CD8-positive, alpha-beta memory T cell (primary cell): Measurements from ENCODE around the gene B3GNT5. TPM values are rescaled to one million over a fixed set of nuclear protein-coding genes. Genes with fewer than 3 reads are reported as not detected.

ENCODE experiments used
- CTCF ChIA-PET: fragments of 350-600 bp; sonication (Branson Sonifier 250); formaldehyde crosslinking; loops from one replicate; lab custom pipeline; 2021; ENCODE audit warnings: antibody characterized with exemption; lab: Charles Lee
- POLR2A ChIA-PET: fragments of 350-600 bp; sonication (Branson Sonifier 250); formaldehyde crosslinking; loops from one replicate; lab custom pipeline; 2021; ENCODE audit warnings: antibody characterized with exemption; lab: Charles Lee
- DNase-seq, 5 donors: peaks; one replicate each; pipeline versions ENCODE4 v3.0.0 to v3.0.0-alpha.2; 2020 to 2022; ENCODE audit warnings: mixed read lengths in 1 of 5
- H3K27ac ChIP-seq: one replicate; pipeline ENCODE4 v1.7.0; 2013; ENCODE audit warnings: low read depth, mild to moderate bottlenecking, low read length, moderate library complexity
- H3K27me3 ChIP-seq: 2 replicates; pipeline ENCODE4 v1.7.0; 2013; ENCODE audit warnings: low read length, mild to moderate bottlenecking; ENCODE audit not compliant: insufficient read depth, poor library complexity, severe bottlenecking
- H3K36me3 ChIP-seq: 2 replicates; pipeline ENCODE4 v1.7.0; 2013; ENCODE audit warnings: mild to moderate bottlenecking, low read length, moderate library complexity; ENCODE audit not compliant: insufficient read depth
- H3K4me1 ChIP-seq: 2 replicates; pipeline ENCODE4 v1.7.0; 2013; ENCODE audit warnings: mild to moderate bottlenecking, low read length, moderate library complexity; ENCODE audit not compliant: insufficient read depth
- H3K4me3 ChIP-seq: 2 replicates; pipeline ENCODE4 v1.7.0; 2013; ENCODE audit warnings: mild to moderate bottlenecking, low read length
- H3K9me3 ChIP-seq: 2 replicates; pipeline ENCODE4 v1.7.0; 2013; ENCODE audit warnings: mild to moderate bottlenecking, low read length
- H3K27ac Mint-ChIP-seq, 8 donors: one replicate each; pipeline ENCODE4 v1.8.0; 2020 to 2021; ENCODE audit warnings: mixed read lengths in 8 of 8, mild to moderate bottlenecking in 6 of 8, inconsistent platforms in 3 of 8, moderate library complexity in 3 of 8
- H3K27me3 Mint-ChIP-seq, 2 donors: one replicate each; pipeline ENCODE4 v1.8.0; 2020 to 2021; ENCODE audit warnings: mixed read lengths in 2 of 2, mild to moderate bottlenecking in 1 of 2, moderate library complexity in 1 of 2
- H3K36me3 Mint-ChIP-seq, 3 donors: one replicate each; pipeline ENCODE4 v1.8.0; 2020 to 2021; ENCODE audit warnings: mixed read lengths in 3 of 3, inconsistent platforms in 1 of 3, mild to moderate bottlenecking in 1 of 3
- H3K4me1 Mint-ChIP-seq, 3 donors: one replicate each; pipeline ENCODE4 v1.8.0; 2020 to 2021; ENCODE audit warnings: mixed read lengths in 3 of 3, inconsistent platforms in 1 of 3, mild to moderate bottlenecking in 1 of 3
- H3K4me3 Mint-ChIP-seq, 7 donors: one replicate each; pipeline ENCODE4 v1.8.0; 2020 to 2021; ENCODE audit warnings: mixed read lengths in 7 of 7, mild to moderate bottlenecking in 6 of 7, moderate library complexity in 4 of 7, inconsistent platforms in 2 of 7
- H3K9me3 Mint-ChIP-seq, 5 donors: one replicate each; pipeline ENCODE4 v1.8.0; 2020 to 2022; ENCODE audit warnings: mixed read lengths in 5 of 5, mild to moderate bottlenecking in 3 of 5, moderate library complexity in 2 of 5, inconsistent platforms in 1 of 5
- polyA plus RNA-seq: library from polyadenylated mRNA; unstranded; fragments of 300-500 nt; fragmentation: Illumina TruSeq; gene quantifications from one replicate; pipeline ENCODE4 v1.2.3, GENCODE V29; 2021
- total RNA-seq, 2 experiments: library from RNA; stranded (reverse); gene quantifications; one replicate each; pipeline ENCODE4 v1.2.3, GENCODE V29; 2021

B3GNT5 gene
- total and polyA plus RNA-seq, 3 experiments from 2014 or later: 10.0 TPM; not detected in 1

- Histone ChIP-seq H3K4me1 (no peaks in the 10 kb centered on the region), H3K9me3 (no peaks in the 10 kb centered on the region), H3K27ac (peak overlapping the region; percentile 67), H3K27me3 (peaks cover 21% of the 10 kb centered on the region), H3K4me3 (peak overlapping the region; percentile 74), H3K36me3 (no peaks in the 10 kb centered on the region)
- peak overlapping the region in 4 of 8 donors; percentile 9 to 90 (median 38) for H3K27ac Mint-ChIP-seq
- H3K4me1 Mint-ChIP-seq: peaks cover 8 to 16% (median 11%) of the 10 kb centered on the region in 3 donors
- peak overlapping the region in 6 of 7 donors; percentile 76 to 80 (median 78) for H3K4me3 Mint-ChIP-seq
- ChIA-PET POLR2A (no interaction called here), CTCF (no interaction called here)
- DNase-seq: peak in 3 of 5 donors; percentile 9 to 12 (median 12)
- H3K9me3 Mint-ChIP-seq: no peaks in the 10 kb centered on the region
- H3K27me3 Mint-ChIP-seq: peaks cover 29 to 56% of the 10 kb centered on the region in 2 donors
- peaks cover 0 to 8% (median 4%) of the 10 kb centered on the region in 3 donors for H3K36me3 Mint-ChIP-seq
These were observed 754 bp downstream of the B3GNT5 start for GRCh38 chr3:183253528-183254486.

DNA sequence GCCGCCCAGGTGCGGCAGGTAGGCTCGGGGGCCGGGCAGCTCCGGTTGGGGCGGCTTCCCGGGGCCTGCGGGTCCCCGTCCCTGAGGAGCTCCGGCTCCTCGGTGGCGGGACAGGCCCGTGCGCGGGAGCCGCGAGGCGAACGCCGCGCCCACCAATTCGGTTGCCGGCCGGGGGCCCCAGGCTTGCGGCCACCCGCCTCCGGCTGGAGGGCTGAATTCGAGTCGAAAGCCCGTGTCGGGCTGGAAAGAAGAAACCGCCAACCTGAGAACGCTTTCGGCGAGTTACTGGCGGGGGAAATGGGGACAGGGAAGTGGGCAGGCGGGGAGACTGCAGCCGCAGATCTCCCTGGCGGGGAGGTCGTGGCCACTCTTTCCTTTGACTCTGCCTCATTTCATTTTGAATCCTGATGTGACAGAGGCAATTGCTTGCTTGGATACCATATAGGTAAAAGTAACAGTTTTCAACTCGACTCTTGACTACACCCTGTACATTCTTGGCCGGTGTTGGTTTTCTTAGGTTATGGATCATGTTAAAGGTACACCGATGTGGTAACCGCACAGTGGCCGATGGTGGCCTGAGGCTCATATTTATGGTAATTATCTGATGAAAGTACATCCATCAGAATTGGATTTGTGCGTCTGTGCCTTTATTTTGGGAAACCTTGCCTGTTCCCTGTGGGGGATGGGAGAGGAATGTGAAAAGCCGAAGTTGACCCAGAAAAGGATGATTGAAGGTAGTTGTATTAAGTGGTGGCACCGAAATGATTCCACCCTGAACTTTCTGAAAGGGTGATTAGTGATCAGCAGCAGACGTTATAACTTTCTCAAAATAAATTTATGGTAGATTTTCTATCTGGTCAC lies 1.7 kb downstream of the B3GNT5 start:
- H3K27me3 Mint-ChIP-seq: peaks cover 28 to 61% of the 10 kb centered on the region in 2 donors
- Histone ChIP-seq H3K9me3 (no peaks in the 10 kb centered on the region), H3K27ac (peak overlapping the region; percentile 55), H3K27me3 (peaks cover 21% of the 10 kb centered on the region), H3K4me1 (no peaks in the 10 kb centered on the region), H3K36me3 (no peaks in the 10 kb centered on the region), H3K4me3 (peak overlapping the region; percentile 17)
- peaks cover 0 to 8% (median 2%) of the 10 kb centered on the region in 3 donors for H3K36me3 Mint-ChIP-seq
- peak overlapping the region in 4 of 8 donors; percentile 36 to 86 (median 63) for H3K27ac Mint-ChIP-seq
- CTCF ChIA-PET: no interaction called here
- POLR2A ChIA-PET: no interaction called here
- H3K4me3 Mint-ChIP-seq: peak overlapping the region; percentile 70 to 81 (median 73)
- no peaks in the 10 kb centered on the region for H3K9me3 Mint-ChIP-seq
- H3K4me1 Mint-ChIP-seq: peaks cover 8 to 16% (median 11%) of the 10 kb centered on the region in 3 donors
- DNase-seq: peak in 1 of 5 donors; percentile 5

GRCh38 chr3:183255348-183255730 lies 2.3 kb downstream of the B3GNT5 start:
- H3K27me3 Mint-ChIP-seq: peaks cover 26 to 57% of the 10 kb centered on the region in 2 donors
- no peak for DNase-seq
- no peak overlapping the region for H3K4me3 ChIP-seq
- peaks cover 21% of the 10 kb centered on the region for H3K27me3 ChIP-seq
- H3K4me3 Mint-ChIP-seq: peak overlapping the region; percentile 70 to 81 (median 73)
- H3K27ac Mint-ChIP-seq: no peak overlapping the region
- peaks cover 0 to 8% (median 2%) of the 10 kb centered on the region in 3 donors for H3K36me3 Mint-ChIP-seq
- peaks cover 8 to 16% (median 11%) of the 10 kb centered on the region in 3 donors for H3K4me1 Mint-ChIP-seq
- no peaks in the 10 kb centered on the region for H3K4me1 ChIP-seq
- H3K27ac ChIP-seq: peak overlapping the region; percentile 55
- CTCF ChIA-PET: no interaction called here
- POLR2A ChIA-PET: no interaction called here
- no peaks in the 10 kb centered on the region for H3K9me3 Mint-ChIP-seq
- H3K36me3 ChIP-seq: no peaks in the 10 kb centered on the region
- H3K9me3 ChIP-seq: no peaks in the 10 kb centered on the region

DNA sequence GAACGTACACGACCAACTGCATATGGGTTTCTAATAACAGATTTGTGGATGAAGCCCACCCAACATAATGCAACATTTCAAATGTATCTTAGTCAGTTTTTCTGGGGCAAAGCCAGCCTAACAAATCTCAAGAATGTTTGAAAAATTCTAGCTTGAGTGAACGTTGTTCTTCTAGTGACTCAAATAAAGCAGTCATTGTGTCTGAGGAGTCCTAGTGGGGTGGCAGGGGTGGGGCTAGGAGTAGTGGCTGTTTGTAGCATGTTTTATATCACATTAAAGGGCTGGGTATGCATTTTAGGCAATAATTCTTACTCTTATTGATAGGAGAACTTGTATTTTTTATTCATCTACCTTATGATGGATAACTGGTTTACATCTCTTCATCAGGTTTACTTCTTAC lies 6.0 kb downstream of the B3GNT5 start:
- Mint-ChIP-seq H3K4me1 (peaks cover 4 to 7% (median 5%) of the 10 kb centered on the region in 3 donors), H3K36me3 (peaks cover 0 to 8% (median 0%) of the 10 kb centered on the region in 3 donors), H3K4me3 (no peak overlapping the region), H3K27ac (no peak overlapping the region), H3K27me3 (peaks cover 18 to 45% of the 10 kb centered on the region in 2 donors), H3K9me3 (no peaks in the 10 kb centered on the region)
- POLR2A ChIA-PET: no interaction called here
- Histone ChIP-seq H3K27ac (no peak overlapping the region), H3K27me3 (peaks cover 8% of the 10 kb centered on the region), H3K4me1 (no peaks in the 10 kb centered on the region), H3K36me3 (no peaks in the 10 kb centered on the region), H3K9me3 (no peaks in the 10 kb centered on the region), H3K4me3 (no peak overlapping the region)
- CTCF ChIA-PET: no interaction called here
- DNase-seq: no peak

DNA sequence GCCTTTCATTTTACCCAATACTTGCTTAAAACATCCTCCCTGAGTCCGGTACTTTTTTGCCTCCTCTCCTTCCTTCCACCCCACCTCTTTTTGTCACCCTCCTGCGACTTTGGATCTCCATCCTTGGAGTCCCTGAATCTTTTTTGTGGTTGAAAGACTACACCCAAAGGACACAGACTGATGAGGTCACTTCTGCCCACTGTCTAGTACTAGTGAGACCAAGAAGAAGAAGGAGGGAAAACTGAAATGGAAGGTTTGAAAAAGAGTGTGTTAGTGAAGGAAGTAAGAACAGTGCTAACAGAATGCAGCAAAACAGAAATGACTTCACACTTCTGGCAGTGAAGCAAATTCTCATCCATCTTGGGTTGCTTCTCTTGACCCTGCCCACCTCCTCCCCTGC lies 6.6 kb downstream of the B3GNT5 start:
- no peak for DNase-seq
- no peak overlapping the region for H3K4me3 Mint-ChIP-seq
- no peaks in the 10 kb centered on the region for H3K9me3 ChIP-seq
- H3K27ac Mint-ChIP-seq: no peak overlapping the region
- H3K36me3 Mint-ChIP-seq: peaks cover 0 to 8% (median 0%) of the 10 kb centered on the region in 3 donors
- H3K27me3 ChIP-seq: peaks cover 8% of the 10 kb centered on the region
- H3K27me3 Mint-ChIP-seq: peaks cover 17 to 44% of the 10 kb centered on the region in 2 donors
- ChIA-PET CTCF (no interaction called here), POLR2A (no interaction called here)
- no peak overlapping the region for H3K4me3 ChIP-seq
- no peak overlapping the region for H3K27ac ChIP-seq
- no peaks in the 10 kb centered on the region for H3K4me1 ChIP-seq
- H3K36me3 ChIP-seq: no peaks in the 10 kb centered on the region
- H3K4me1 Mint-ChIP-seq: peaks cover 3 to 6% (median 4%) of the 10 kb centered on the region in 3 donors
- no peaks in the 10 kb centered on the region for H3K9me3 Mint-ChIP-seq

- H3K36me3 ChIP-seq: no peaks in the 10 kb centered on the region
- Mint-ChIP-seq H3K27me3 (peaks cover 11 to 37% of the 10 kb centered on the region in 2 donors), H3K4me1 (no peaks in the 10 kb centered on the region), H3K27ac (peak overlapping the region in 1 of 8 donors; percentile 19), H3K9me3 (no peaks in the 10 kb centered on the region), H3K4me3 (no peak overlapping the region), H3K36me3 (peaks cover 0 to under 1% (median 0%) of the 10 kb centered on the region in 3 donors)
- DNase-seq: no peak
- peaks cover 2% of the 10 kb centered on the region for H3K27me3 ChIP-seq
- H3K27ac ChIP-seq: no peak overlapping the region
- no peaks in the 10 kb centered on the region for H3K4me1 ChIP-seq
- ChIA-PET POLR2A (no interaction called here), CTCF (no interaction called here)
- H3K4me3 ChIP-seq: no peak overlapping the region
- no peaks in the 10 kb centered on the region for H3K9me3 ChIP-seq
These were observed 7.3 kb downstream of the B3GNT5 start for GRCh38 chr3:183260167-183260904.

- no peak overlapping the region for H3K27ac ChIP-seq
- ChIA-PET CTCF (no interaction called here), POLR2A (no interaction called here)
- Mint-ChIP-seq H3K27me3 (peaks cover 11 to 28% of the 10 kb centered on the region in 2 donors), H3K36me3 (no peaks in the 10 kb centered on the region), H3K27ac (no peak overlapping the region), H3K9me3 (no peaks in the 10 kb centered on the region), H3K4me1 (no peaks in the 10 kb centered on the region), H3K4me3 (no peak overlapping the region)
- no peaks in the 10 kb centered on the region for H3K27me3 ChIP-seq
- H3K36me3 ChIP-seq: no peaks in the 10 kb centered on the region
- H3K4me1 ChIP-seq: no peaks in the 10 kb centered on the region
- no peaks in the 10 kb centered on the region for H3K9me3 ChIP-seq
- DNase-seq: no peak
- no peak overlapping the region for H3K4me3 ChIP-seq
These were observed 8.2 kb downstream of the B3GNT5 start for GRCh38 chr3:183261151-183261724.
